ENCODE results near the gene MEIOSIN. TPM values are rescaled to one million over a fixed set of nuclear protein-coding genes. Genes with fewer than 3 reads are reported as not detected.

The MEIOSIN gene
- total RNA-seq, 4 donors from 2014 or later, result not detected

- Histone ChIP-seq H3K4me1 (peaks cover 0 to 8% (median 5%) of the 10 kb centered on the region in 4 donors), H3K27me3 (peaks cover 5% of the 10 kb centered on the region), H3K4me3 (no peak overlapping the region), H3K9me3 (no peaks in the 10 kb centered on the region), H3K36me3 (no peaks in the 10 kb centered on the region), H3K27ac (no peak overlapping the region)
- no peak for DNase-seq
- TF ChIP-seq POLR2A (IDR thresholded peaks at IDR 0.05) (no peak), CTCF (IDR thresholded peaks at IDR 0.05) (no peak)
- in situ Hi-C loops (cut with MboI; ENCODE audit: low pct_ligation_motif_present in 1 of 4, low pct_unique_long_range_greater_than_20kb in 1 of 4, low sequenced_read_pairs in 3 of 4), result no loop called here
- WGBS, 2 donors (ENCODE audit: low coverage in 1 of 2), result 88% methylated on average over 7 of the region's 8 CpGs; no CpG with 5 or more reads in 1 of the 2 donors
- intact Hi-C loops (cut with DNase I; ENCODE audit: low total_unique reads), result no loop called here
These were observed 66.9 kb downstream of the MEIOSIN start for GRCh38 chr19:45800070-45800553.

- intact Hi-C loops (cut with DNase I; ENCODE audit: low total_unique reads), result no loop called here
- 73 to 100% methylated on average over 1 to 7 of the region's 7 CpGs for WGBS, 2 donors (ENCODE audit: low coverage in 1 of 2)
- Histone ChIP-seq H3K36me3 (no peaks in the 10 kb centered on the region), H3K27ac (no peak overlapping the region), H3K27me3 (peaks cover 5% of the 10 kb centered on the region), H3K4me1 (peaks cover 0 to 8% (median 5%) of the 10 kb centered on the region in 4 donors), H3K9me3 (no peaks in the 10 kb centered on the region), H3K4me3 (no peak overlapping the region)
- in situ Hi-C loops (cut with MboI; ENCODE audit: low pct_ligation_motif_present in 1 of 4, low pct_unique_long_range_greater_than_20kb in 1 of 4, low sequenced_read_pairs in 3 of 4), result no loop called here
- no peak for DNase-seq
- no peak for TF ChIP-seq POLR2AphosphoS5 (IDR thresholded peaks at IDR 0.05)
- no peak for TF ChIP-seq CTCF (IDR thresholded peaks at IDR 0.05)
These were observed 68.5 kb downstream of the MEIOSIN start for GRCh38 chr19:45801603-45802175.

DNA sequence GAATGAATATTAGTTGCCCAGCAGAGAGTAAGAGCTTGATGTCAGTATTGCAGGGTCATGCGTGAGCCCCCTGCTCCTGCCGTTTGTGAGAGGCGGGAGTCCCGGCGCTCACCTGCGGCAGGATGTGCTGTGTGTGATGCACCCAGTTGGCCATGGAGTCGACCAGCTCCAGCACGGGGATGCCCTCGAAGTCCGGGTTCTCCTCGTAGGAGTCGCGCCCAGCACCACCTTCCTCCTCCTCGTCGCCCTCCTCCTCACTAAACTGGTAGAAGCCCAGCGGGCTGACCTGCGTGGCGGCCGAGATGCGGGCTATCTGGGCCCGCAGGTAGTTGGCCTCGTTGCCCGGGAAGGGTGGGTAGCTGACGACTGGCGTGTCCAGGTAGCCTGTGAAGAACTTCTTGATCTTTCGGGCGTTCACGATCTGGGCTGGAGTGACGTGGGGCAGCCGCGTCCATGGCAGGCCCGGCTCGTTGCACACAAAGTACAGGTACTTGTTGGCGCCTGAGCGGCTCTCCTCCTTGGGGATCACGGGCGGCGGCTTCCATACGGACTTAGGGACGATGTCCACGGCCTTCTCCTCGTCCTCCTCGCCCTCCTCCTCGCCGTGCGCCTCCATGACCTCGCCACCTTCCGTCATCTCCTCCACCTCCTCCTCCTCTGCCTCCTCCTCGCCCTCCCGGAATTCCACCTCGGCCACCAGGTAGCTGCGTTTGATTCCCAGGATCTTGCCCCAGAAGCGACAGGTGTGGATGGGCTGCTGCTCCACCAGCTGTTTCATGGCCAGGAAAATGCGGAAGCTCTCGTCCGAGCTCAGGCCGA, 71.1 kb downstream of the MEIOSIN start:
- H3K27me3 ChIP-seq, result peaks cover 5% of the 10 kb centered on the region
- TF ChIP-seq POLR2AphosphoS5 (IDR thresholded peaks at IDR 0.05) (no peak), CTCF (IDR thresholded peaks at IDR 0.05) (no peak), EP300 (IDR thresholded peaks at IDR 0.05; ENCODE audit: low read depth) (no peak), POLR2A (IDR thresholded peaks at IDR 0.05) (no peak)
- no peaks in the 10 kb centered on the region for H3K9me3 ChIP-seq
- no peaks in the 10 kb centered on the region for H3K36me3 ChIP-seq
- H3K4me3 ChIP-seq, result no peak overlapping the region
- WGBS, 2 donors (ENCODE audit: low coverage in 1 of 2), result 88% methylated on average over 52 of the region's 57 CpGs; no CpG with 5 or more reads in 1 of the 2 donors
- no peak for DNase-seq
- intact Hi-C loops (cut with DNase I; ENCODE audit: low total_unique reads), result no loop called here
- peaks cover 0 to under 1% (median under 1%) of the 10 kb centered on the region in 4 donors for H3K4me1 ChIP-seq
- in situ Hi-C loops (cut with MboI; ENCODE audit: low pct_ligation_motif_present in 1 of 4, low pct_unique_long_range_greater_than_20kb in 1 of 4, low sequenced_read_pairs in 3 of 4), result no loop called here
- H3K27ac ChIP-seq, result no peak overlapping the region

DNA sequence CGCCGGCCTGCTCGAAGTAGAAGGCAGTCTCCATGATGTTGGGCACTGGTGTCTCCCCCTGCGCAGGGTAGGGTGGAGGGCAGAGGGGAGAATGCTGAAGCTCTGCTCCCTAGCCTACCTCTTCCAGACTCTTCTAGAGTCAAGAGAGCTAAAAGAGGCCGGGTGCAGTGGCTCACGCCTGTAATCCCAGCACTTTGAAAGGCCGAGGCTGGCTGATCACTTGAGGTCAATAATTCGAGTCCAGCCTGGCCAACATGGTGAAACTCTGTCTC, 71.7 kb downstream of the MEIOSIN start:
- in situ Hi-C loops (cut with MboI; ENCODE audit: low pct_ligation_motif_present in 1 of 4, low pct_unique_long_range_greater_than_20kb in 1 of 4, low sequenced_read_pairs in 3 of 4) (no loop called here), intact Hi-C loops (cut with DNase I; ENCODE audit: low total_unique reads) (no loop called here)
- no peak overlapping the region for H3K27ac ChIP-seq
- H3K9me3 ChIP-seq, result no peaks in the 10 kb centered on the region
- TF ChIP-seq POLR2A (IDR thresholded peaks at IDR 0.05), result no peak
- TF ChIP-seq EP300 (IDR thresholded peaks at IDR 0.05; ENCODE audit: low read depth), result no peak
- TF ChIP-seq POLR2AphosphoS5 (IDR thresholded peaks at IDR 0.05), result no peak
- no peak for TF ChIP-seq CTCF (IDR thresholded peaks at IDR 0.05)
- WGBS, 2 donors (ENCODE audit: low coverage in 1 of 2), result 88% methylated on average over 8 of the region's 8 CpGs; no CpG with 5 or more reads in 1 of the 2 donors
- no peak overlapping the region for H3K4me3 ChIP-seq
- no peaks in the 10 kb centered on the region for H3K36me3 ChIP-seq
- H3K4me1 ChIP-seq, result peaks cover 0 to 5% (median 2%) of the 10 kb centered on the region in 4 donors
- no peak for DNase-seq
- H3K27me3 ChIP-seq, result peaks cover 5% of the 10 kb centered on the region

Data from transverse colon (tissue), 4 donors.